WTC11 (cell line): ENCODE measurements around the gene TTLL4. TPM values are rescaled to one million over a fixed set of nuclear protein-coding genes. Genes with fewer than 3 reads are reported as not detected.

ENCODE experiments used
- ESRRA ChIP-seq: sonication (generic); formaldehyde crosslinking; IDR thresholded peaks from 2 replicates; pipeline ENCODE4 v1.8.1; 2022; ENCODE audit warnings: mild to moderate bottlenecking, missing genetic modification reagents, borderline replicate concordance
- FOXJ3 ChIP-seq: sonication (generic); formaldehyde crosslinking; IDR thresholded peaks from 2 replicates; pipeline ENCODE4 v1.9.0; 2021; ENCODE audit warnings: missing genetic modification reagents, mild to moderate bottlenecking, borderline replicate concordance
- FOXP1 ChIP-seq: sonication (generic); formaldehyde crosslinking; IDR thresholded peaks from 2 replicates; pipeline ENCODE4 v1.8.0; 2022; ENCODE audit warnings: missing genetic modification reagents, mild to moderate bottlenecking, moderate library complexity, borderline replicate concordance
- MXD4 ChIP-seq: fragments of 250-450 bp; sonication (Bioruptor Pico); IDR thresholded peaks from 2 replicates; pipeline ENCODE4 v1.8.0; 2021; ENCODE audit warnings: mild to moderate bottlenecking, moderate library complexity, borderline replicate concordance
- SMAD4 ChIP-seq: sonication (generic); formaldehyde crosslinking; IDR thresholded peaks from 2 replicates; pipeline ENCODE4 v1.8.0; 2022; ENCODE audit warnings: mild to moderate bottlenecking, missing genetic modification reagents
- SP1 ChIP-seq: sonication (generic); formaldehyde crosslinking; conservative IDR thresholded peaks from 2 replicates; pipeline ENCODE4 v1.8.1; 2022; ENCODE audit warnings: missing genetic modification reagents
- TCF7 ChIP-seq: sonication (generic); formaldehyde crosslinking; IDR thresholded peaks from 2 replicates; pipeline ENCODE4 v1.8.0; 2022; ENCODE audit warnings: mild to moderate bottlenecking, low read depth, missing genetic modification reagents, moderate library complexity
- total RNA-seq: library from RNA; stranded (reverse); gene quantifications from 3 replicates; pipeline ENCODE4 v1.2.3, GENCODE V29; 2021
- TF ChIP-seq, protein P1 (sequence below): sonication (generic); formaldehyde crosslinking; IDR thresholded peaks from 2 replicates; pipeline ENCODE4 v1.8.1; 2022; ENCODE audit warnings: low read depth, missing genetic modification reagents, borderline replicate concordance
- TF ChIP-seq, protein P2 (sequence below): sonication (generic); formaldehyde crosslinking; IDR thresholded peaks from 2 replicates; pipeline ENCODE4 v1.8.1; 2023; ENCODE audit warnings: mild to moderate bottlenecking, missing genetic modification reagents, moderate library complexity
- TF ChIP-seq, protein P3 (sequence below): sonication (generic); formaldehyde crosslinking; IDR thresholded peaks from 2 replicates; pipeline ENCODE4 v1.8.1; 2022; ENCODE audit warnings: mild to moderate bottlenecking, missing genetic modification reagents, moderate library complexity, borderline replicate concordance
- TF ChIP-seq, protein P4 (sequence below): sonication (generic); formaldehyde crosslinking; conservative IDR thresholded peaks from 2 replicates; pipeline ENCODE4 v1.8.1; 2022; ENCODE audit warnings: mild to moderate bottlenecking, missing genetic modification reagents
- TF ChIP-seq, protein P5 (sequence below): sonication (generic); formaldehyde crosslinking; IDR thresholded peaks from 2 replicates; pipeline ENCODE4 v1.8.0; 2023; ENCODE audit warnings: mild to moderate bottlenecking, missing genetic modification reagents
- TF ChIP-seq, protein P6 (sequence below): fragments of 250-450 bp; sonication (Bioruptor Pico); conservative IDR thresholded peaks from 2 replicates; pipeline ENCODE4 v1.9.0; 2021; ENCODE audit warnings: mild to moderate bottlenecking
- TF ChIP-seq, protein P7 (sequence below): sonication (generic); formaldehyde crosslinking; IDR thresholded peaks from 2 replicates; pipeline ENCODE4 v1.8.0; 2022; ENCODE audit warnings: missing genetic modification reagents
- TF ChIP-seq, protein P8 (sequence below): fragments of 250-450 bp; sonication (Bioruptor Pico); IDR thresholded peaks from 2 replicates; pipeline ENCODE4 v1.8.0; 2021; ENCODE audit warnings: mild to moderate bottlenecking
- TF ChIP-seq, protein P9 (sequence below): sonication (generic); formaldehyde crosslinking; IDR thresholded peaks from 2 replicates; pipeline ENCODE4 v1.8.1; 2022; ENCODE audit warnings: low read depth, mild to moderate bottlenecking, moderate library complexity, missing genetic modification reagents, borderline replicate concordance

TTLL4 gene
- total RNA-seq, 1 experiment from 2014 or later: 87.4 TPM

DNA sequence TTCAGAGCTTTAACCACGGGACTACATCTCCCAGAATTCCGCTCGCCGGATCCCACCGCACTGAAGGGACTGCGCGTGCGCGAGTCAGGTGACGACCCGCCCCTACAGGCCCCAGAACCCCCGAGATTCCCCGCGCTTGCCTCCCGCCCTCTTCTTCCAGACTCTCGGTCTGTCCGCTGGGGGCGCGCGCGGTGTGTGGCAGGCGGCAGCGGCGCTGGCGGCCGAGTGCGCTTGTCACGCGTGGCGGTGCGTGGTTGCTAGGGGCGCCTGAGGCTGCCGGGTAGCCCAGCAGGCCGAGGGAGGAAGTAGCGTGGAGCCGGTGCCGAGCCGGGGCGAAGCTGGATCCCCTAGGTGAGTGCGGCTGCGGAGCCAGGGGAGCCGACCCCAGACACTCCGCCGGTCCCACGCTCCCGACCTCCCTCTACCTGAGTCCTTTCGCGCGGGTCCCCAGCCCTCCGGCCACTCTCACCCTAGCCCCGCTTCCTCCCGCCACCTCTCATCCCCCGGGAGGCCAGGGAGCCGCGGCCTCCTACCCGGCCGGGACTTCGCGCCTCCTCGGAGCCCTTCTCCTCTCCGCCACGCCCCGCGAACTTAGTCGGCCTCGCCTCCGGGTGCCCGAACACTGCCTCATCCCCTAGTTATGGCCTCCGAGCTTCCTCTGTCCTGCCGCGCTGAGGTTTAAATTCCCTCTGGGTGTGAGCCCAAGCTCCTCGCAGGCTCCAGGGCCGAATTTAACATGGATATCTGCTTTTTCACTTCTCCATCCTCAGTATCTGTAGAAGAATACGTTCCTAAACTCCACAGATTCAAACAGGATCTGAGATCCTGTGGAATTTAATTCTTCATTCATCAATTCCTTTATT is at the start of gene TTLL4 (continued):
- TF ChIP-seq, protein P1, sequence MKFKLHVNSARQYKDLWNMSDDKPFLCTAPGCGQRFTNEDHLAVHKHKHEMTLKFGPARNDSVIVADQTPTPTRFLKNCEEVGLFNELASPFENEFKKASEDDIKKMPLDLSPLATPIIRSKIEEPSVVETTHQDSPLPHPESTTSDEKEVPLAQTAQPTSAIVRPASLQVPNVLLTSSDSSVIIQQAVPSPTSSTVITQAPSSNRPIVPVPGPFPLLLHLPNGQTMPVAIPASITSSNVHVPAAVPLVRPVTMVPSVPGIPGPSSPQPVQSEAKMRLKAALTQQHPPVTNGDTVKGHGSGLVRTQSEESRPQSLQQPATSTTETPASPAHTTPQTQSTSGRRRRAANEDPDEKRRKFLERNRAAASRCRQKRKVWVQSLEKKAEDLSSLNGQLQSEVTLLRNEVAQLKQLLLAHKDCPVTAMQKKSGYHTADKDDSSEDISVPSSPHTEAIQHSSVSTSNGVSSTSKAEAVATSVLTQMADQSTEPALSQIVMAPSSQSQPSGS (CRISPR knock-in tag): no peak
- TF ChIP-seq, protein P2, sequence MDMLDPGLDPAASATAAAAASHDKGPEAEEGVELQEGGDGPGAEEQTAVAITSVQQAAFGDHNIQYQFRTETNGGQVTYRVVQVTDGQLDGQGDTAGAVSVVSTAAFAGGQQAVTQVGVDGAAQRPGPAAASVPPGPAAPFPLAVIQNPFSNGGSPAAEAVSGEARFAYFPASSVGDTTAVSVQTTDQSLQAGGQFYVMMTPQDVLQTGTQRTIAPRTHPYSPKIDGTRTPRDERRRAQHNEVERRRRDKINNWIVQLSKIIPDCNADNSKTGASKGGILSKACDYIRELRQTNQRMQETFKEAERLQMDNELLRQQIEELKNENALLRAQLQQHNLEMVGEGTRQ (CRISPR knock-in tag): peak; percentile 92
- TF ChIP-seq, protein P3, sequence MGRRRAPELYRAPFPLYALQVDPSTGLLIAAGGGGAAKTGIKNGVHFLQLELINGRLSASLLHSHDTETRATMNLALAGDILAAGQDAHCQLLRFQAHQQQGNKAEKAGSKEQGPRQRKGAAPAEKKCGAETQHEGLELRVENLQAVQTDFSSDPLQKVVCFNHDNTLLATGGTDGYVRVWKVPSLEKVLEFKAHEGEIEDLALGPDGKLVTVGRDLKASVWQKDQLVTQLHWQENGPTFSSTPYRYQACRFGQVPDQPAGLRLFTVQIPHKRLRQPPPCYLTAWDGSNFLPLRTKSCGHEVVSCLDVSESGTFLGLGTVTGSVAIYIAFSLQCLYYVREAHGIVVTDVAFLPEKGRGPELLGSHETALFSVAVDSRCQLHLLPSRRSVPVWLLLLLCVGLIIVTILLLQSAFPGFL: no peak
- TF ChIP-seq SMAD4 (CRISPR knock-in tag) (no peak), SP1 (CRISPR knock-in tag) (peak; percentile 68), ESRRA (no peak), TCF7 (CRISPR knock-in tag) (no peak), FOXJ3 (CRISPR knock-in tag) (no peak), FOXP1 (no peak), MXD4 (CRISPR knock-in tag) (no peak)
- TF ChIP-seq, protein P4, sequence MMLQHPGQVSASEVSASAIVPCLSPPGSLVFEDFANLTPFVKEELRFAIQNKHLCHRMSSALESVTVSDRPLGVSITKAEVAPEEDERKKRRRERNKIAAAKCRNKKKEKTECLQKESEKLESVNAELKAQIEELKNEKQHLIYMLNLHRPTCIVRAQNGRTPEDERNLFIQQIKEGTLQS (CRISPR knock-in tag): no peak
- TF ChIP-seq, protein P5, sequence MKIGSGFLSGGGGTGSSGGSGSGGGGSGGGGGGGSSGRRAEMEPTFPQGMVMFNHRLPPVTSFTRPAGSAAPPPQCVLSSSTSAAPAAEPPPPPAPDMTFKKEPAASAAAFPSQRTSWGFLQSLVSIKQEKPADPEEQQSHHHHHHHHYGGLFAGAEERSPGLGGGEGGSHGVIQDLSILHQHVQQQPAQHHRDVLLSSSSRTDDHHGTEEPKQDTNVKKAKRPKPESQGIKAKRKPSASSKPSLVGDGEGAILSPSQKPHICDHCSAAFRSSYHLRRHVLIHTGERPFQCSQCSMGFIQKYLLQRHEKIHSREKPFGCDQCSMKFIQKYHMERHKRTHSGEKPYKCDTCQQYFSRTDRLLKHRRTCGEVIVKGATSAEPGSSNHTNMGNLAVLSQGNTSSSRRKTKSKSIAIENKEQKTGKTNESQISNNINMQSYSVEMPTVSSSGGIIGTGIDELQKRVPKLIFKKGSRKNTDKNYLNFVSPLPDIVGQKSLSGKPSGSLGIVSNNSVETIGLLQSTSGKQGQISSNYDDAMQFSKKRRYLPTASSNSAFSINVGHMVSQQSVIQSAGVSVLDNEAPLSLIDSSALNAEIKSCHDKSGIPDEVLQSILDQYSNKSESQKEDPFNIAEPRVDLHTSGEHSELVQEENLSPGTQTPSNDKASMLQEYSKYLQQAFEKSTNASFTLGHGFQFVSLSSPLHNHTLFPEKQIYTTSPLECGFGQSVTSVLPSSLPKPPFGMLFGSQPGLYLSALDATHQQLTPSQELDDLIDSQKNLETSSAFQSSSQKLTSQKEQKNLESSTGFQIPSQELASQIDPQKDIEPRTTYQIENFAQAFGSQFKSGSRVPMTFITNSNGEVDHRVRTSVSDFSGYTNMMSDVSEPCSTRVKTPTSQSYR (CRISPR knock-in tag): no peak
- TF ChIP-seq, protein P6, sequence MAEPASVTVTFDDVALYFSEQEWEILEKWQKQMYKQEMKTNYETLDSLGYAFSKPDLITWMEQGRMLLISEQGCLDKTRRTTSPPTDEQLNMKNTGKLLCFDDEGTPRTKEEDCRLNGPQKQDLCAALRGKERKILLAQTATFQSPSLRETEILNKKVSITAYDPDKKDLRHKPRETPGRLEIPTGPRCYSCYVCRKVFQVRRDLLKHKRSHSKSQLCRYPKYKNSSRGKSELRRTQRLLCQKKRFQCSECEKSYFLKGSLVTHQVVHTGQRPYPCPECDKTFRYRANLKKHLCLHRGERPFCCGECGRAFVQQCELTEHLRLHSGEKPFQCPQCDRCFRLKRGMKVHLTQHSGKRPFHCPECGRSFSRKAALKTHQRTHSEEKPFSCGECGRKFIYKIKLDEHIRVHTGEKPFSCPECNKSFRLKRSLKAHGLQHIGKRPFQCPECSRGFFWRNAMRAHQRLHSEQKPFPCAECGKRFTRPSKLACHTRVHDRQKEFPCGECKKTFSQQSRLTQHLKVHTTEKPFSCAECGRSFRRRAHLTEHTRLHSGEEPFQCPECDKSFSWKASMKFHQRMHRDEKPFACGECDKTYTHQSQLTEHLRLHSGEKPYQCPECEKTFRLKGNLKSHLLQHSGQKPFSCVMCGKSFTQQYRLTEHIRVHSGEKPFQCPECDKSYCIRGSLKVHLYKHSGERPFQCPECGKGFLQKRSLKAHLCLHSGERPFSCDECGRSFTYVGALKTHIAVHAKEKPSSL (CRISPR knock-in tag): no peak
- TF ChIP-seq, protein P7, sequence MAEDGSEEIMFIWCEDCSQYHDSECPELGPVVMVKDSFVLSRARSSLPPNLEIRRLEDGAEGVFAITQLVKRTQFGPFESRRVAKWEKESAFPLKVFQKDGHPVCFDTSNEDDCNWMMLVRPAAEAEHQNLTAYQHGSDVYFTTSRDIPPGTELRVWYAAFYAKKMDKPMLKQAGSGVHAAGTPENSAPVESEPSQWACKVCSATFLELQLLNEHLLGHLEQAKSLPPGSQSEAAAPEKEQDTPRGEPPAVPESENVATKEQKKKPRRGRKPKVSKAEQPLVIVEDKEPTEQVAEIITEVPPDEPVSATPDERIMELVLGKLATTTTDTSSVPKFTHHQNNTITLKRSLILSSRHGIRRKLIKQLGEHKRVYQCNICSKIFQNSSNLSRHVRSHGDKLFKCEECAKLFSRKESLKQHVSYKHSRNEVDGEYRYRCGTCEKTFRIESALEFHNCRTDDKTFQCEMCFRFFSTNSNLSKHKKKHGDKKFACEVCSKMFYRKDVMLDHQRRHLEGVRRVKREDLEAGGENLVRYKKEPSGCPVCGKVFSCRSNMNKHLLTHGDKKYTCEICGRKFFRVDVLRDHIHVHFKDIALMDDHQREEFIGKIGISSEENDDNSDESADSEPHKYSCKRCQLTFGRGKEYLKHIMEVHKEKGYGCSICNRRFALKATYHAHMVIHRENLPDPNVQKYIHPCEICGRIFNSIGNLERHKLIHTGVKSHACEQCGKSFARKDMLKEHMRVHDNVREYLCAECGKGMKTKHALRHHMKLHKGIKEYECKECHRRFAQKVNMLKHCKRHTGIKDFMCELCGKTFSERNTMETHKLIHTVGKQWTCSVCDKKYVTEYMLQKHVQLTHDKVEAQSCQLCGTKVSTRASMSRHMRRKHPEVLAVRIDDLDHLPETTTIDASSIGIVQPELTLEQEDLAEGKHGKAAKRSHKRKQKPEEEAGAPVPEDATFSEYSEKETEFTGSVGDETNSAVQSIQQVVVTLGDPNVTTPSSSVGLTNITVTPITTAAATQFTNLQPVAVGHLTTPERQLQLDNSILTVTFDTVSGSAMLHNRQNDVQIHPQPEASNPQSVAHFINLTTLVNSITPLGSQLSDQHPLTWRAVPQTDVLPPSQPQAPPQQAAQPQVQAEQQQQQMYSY: 0 out of 2 replicates have a peak, but pooled peaks have one; percentile 12
- TF ChIP-seq, protein P8, sequence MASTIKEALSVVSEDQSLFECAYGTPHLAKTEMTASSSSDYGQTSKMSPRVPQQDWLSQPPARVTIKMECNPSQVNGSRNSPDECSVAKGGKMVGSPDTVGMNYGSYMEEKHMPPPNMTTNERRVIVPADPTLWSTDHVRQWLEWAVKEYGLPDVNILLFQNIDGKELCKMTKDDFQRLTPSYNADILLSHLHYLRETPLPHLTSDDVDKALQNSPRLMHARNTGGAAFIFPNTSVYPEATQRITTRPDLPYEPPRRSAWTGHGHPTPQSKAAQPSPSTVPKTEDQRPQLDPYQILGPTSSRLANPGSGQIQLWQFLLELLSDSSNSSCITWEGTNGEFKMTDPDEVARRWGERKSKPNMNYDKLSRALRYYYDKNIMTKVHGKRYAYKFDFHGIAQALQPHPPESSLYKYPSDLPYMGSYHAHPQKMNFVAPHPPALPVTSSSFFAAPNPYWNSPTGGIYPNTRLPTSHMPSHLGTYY (CRISPR knock-in tag): no peak
- TF ChIP-seq, protein P9, sequence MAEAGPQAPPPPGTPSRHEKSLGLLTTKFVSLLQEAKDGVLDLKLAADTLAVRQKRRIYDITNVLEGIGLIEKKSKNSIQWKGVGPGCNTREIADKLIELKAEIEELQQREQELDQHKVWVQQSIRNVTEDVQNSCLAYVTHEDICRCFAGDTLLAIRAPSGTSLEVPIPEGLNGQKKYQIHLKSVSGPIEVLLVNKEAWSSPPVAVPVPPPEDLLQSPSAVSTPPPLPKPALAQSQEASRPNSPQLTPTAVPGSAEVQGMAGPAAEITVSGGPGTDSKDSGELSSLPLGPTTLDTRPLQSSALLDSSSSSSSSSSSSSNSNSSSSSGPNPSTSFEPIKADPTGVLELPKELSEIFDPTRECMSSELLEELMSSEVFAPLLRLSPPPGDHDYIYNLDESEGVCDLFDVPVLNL (CRISPR knock-in tag): no peak
